ENCODE data around the gene INA.
A peak's percentile ranks its signal among the peaks of the same experiment; 100 is the strongest.

INA gene

DNA sequence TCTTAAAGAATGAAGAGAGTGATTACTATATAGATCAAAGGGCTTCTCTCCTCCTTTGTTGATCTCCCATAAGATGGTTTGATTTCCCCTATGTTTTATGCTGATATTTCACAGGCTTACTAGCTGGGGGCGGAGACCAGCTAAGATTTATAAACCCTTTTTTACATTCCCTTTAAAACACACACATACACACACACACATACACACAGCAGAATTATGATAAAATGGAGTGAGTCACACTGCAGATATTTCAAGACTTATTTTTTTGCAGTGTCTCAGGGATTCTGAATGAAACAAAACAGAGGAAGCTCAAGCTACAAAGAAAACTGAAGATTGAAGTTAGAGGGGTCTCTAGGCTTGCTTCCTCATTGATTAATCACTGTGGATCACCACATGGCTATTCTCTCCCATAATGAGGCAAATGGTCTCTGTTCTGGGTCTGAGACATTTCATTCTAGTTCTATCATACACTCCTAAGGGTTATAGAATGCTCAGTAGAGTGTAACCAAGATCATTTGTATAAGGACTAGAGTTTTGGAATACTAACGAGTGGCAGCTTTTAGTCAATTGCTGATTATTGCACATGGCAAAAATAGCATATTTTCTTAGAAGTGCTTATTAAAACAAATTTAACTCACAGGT, 18.6 kb downstream of the INA start:
- CTCF ChIA-PET: interaction anchor here (1.1 kb wide), 1 partner anchor 11 kb away, joined by 4 read pairs; no protein-coding TSS in a partner anchor
- TF ChIP-seq CTCF (IDR thresholded peaks at IDR 0.05; ENCODE audit: control extremely low read depth, extremely low read depth, low read depth, missing control alignments): no peak
- POLR2A ChIA-PET: interaction anchor here (0.5 kb wide), 1 partner anchor 10 kb away, joined by 5 read pairs; no protein-coding TSS in a partner anchor
- DNase-seq (ENCODE audit: extremely low spot score): no peak

GRCh38 chr10:103307594-103307993, 30.7 kb downstream of the INA start:
- POLR2A ChIA-PET: no interaction called here
- CTCF ChIA-PET: interaction anchor here (1.4 kb wide), 1 partner anchor 16 kb away, joined by 3 read pairs; no protein-coding TSS in a partner anchor
- no peak for DNase-seq (ENCODE audit: extremely low spot score)
- no peak for TF ChIP-seq CTCF (IDR thresholded peaks at IDR 0.05; ENCODE audit: control extremely low read depth, extremely low read depth, low read depth, missing control alignments)

DNA sequence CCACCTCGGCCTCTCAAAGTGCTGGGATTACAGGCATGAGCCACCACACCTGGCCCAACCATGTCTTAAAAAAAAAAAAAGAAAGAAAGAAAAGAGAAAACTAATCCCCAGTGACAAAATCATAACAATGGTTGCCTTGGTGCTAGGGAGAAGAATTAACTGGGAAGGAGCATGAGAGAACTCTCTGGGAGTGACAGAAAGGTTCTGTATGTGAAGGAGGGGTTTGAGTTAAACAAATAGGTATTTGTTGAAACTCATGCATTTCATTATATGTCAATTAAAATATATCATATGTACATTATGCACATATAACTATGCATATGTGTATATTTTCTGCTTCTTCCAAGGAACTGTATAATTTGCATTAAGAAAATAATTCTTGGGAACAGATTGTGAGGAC, 33.3 kb downstream of the INA start:
- no peak for DNase-seq (ENCODE audit: extremely low spot score)
- ChIA-PET POLR2A (no interaction called here), CTCF (no interaction called here)
- no peak for TF ChIP-seq CTCF (IDR thresholded peaks at IDR 0.05; ENCODE audit: control extremely low read depth, extremely low read depth, low read depth, missing control alignments)

DNA sequence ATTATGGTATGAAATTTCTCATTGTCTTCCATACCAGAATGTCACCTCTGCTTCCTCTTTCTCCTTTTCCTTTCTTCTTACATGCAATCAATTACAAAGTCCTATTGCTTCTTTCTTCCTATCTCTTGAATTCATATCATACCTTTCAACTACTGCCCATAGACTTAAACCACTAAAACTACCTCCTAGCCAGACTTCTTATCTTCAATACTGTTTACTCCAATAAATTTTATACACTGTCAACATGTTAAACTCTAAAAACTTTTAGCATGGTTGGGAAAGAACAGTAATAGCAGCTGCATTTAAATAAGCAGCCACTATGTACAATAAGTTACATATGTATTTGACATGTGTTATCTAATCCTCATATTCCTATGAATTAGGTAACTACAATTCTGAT, 39.1 kb downstream of the INA start:
- no peak for TF ChIP-seq CTCF (IDR thresholded peaks at IDR 0.05; ENCODE audit: control extremely low read depth, extremely low read depth, low read depth, missing control alignments)
- CTCF ChIA-PET: interaction anchor here (1.0 kb wide), 1 partner anchor 11 kb away, joined by 3 read pairs; no protein-coding TSS in a partner anchor
- POLR2A ChIA-PET: no interaction called here
- no peak for DNase-seq (ENCODE audit: extremely low spot score)

DNA sequence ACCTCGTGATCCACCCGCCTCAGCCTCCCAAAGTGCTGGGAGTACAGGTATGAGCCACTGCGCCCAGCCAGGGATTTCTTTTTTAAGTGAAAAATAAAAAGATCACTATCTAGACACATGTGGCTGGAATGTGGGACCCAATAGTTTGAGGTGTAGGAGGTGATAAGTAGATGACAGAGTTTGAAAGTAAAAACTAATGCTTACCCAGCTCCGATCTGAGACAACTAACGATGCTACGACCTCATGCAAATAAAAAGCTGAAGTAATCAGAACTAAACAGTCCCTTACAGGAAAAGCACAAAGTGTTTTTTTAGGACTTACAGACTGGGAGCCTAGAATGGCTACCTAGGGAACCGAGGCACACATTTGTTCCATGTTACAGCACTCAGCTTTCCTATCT, 51.0 kb downstream of the INA start:
- ChIA-PET POLR2A (no interaction called here), CTCF (no interaction called here)
- no peak for TF ChIP-seq CTCF (IDR thresholded peaks at IDR 0.05; ENCODE audit: control extremely low read depth, extremely low read depth, low read depth, missing control alignments)
- DNase-seq (ENCODE audit: extremely low spot score): peak; percentile 34

GRCh38 chr10:103333934-103334520, 57.1 kb downstream of the INA start:
- CTCF ChIA-PET: interaction anchor here (0.8 to 3.9 kb wide), 14 partner anchors 9 to 498 kb away, joined by 3 to 13 read pairs (median 6); partner anchors contain the start of genes CNNM2, CYP17A1 and PCGF6
- peak; percentile 54 for TF ChIP-seq CTCF (IDR thresholded peaks at IDR 0.05; ENCODE audit: control extremely low read depth, extremely low read depth, low read depth, missing control alignments)
- DNase-seq (ENCODE audit: extremely low spot score): peak; percentile 35
- POLR2A ChIA-PET: no interaction called here

Data from GM10248 (cell line).